Measurements from ENCODE around the gene OGFR.

- no peak for TF ChIP-seq CTCF (IDR thresholded peaks at IDR 0.05)
- no peak for TF ChIP-seq POLR2A (IDR thresholded peaks at IDR 0.05)
Measured at GRCh38 chr20:62820962-62821725, 16.5 kb downstream of the OGFR start.
